Stimulated activated CD8-positive, alpha-beta memory T cell treated with anti-CD3 and anti-CD28 coated beads, Interleukin-7, amount 100 ng/mL, for 48 hours (primary cell): ENCODE data around the gene ABHD17A.
"Not testable (repeated sequence)": the region's sequence is repeated elsewhere in the genome, so short reads cannot be mapped to it uniquely, and the experiment has no call there.

Experiments used
- DNase-seq, 2 donors: peaks; one replicate each; pipeline ENCODE4 v3.0.0-alpha.2; 2020; ENCODE audit warnings: low read depth in 1 of 2; ENCODE audit errors: extremely low read depth in 1 of 2

Gene ABHD17A

DNA sequence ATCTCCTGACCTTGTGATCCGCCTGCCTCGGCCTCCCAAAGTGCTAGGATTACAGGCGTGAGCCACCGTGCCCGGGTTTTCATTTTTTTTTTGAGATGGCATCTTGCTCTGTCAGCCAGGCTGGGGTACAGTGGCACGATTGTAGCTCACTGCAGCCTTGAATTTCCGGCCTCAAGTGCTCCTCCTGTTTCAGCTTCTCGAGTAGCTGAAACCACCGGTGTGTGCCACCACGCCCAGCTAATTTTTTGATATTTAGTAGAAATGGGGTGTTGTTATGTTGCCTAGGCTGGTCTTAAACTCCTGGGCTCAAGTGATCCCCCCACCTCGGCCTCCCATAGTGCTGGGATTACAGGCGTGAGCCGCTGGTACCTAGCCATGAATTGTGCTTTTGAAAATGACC, 25.8 kb upstream of the ABHD17A start:
- DNase-seq = no peak

DNA sequence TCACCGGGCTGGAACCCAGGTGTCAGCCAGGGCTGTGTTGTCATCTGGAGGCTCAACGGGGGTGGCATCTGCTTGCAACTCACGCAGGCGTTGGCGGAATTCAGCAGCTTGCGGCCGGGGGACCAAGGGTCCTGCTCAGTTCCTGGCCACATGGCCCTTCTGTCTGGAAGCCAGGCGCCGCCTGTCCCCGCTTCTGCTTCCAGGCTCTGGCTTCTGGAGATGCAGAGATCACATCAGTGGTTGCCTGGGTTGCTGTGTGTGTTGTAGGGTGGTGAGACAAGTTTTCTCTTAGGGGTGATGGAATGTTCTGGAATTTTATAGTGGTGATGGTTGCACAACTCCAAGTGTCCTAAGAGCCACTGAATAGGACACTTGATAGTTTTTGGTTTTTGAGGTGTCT, 24.9 kb upstream of the ABHD17A start:
- DNase-seq = no peak

GRCh38 chr19:1909761-1910080, 24.4 kb upstream of the ABHD17A start:
- DNase-seq = no peak

GRCh38 chr19:1908364-1908678, 23.0 kb upstream of the ABHD17A start:
- DNase-seq = no peak

DNA sequence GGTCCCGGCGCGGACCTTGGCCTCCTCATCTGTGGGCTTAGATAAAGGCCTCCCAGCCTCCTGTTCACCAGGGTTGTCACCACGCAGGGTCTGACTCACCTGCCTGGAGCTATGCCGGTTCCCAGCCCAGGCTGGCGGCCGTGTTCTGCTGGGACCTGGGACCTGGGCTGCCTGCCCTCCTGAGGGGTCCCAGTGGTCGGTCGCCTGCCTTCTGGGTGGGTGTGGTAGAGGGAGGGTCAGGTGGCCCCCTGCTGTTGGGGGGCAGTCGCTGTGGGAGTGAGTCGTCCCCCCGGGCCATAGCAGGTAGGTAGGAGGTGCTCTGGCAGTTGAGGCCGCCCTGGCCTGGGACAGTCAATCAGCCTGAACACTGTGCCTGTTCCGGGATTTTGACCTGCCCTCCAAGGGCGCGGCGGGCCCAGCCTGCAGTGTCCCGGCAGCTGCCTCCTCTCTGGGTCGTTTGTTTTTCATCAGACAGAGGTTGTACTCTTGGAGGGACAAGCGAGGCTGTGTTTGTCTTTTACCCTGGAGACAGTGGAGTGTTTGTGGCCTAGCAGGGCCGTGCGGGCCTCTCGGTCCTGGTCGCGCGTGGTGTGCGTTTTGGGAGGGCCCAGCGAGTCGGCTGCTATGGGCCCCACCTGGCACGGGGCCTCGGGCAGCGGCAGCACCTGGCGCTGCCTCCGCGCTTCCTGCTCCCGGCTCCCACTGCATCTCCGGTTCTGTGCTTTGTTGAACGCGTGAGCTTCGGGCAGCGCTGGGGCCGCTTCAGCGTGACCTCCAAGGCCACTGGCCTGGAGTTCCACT, 22.5 kb upstream of the ABHD17A start:
- DNase-seq = no peak

DNA sequence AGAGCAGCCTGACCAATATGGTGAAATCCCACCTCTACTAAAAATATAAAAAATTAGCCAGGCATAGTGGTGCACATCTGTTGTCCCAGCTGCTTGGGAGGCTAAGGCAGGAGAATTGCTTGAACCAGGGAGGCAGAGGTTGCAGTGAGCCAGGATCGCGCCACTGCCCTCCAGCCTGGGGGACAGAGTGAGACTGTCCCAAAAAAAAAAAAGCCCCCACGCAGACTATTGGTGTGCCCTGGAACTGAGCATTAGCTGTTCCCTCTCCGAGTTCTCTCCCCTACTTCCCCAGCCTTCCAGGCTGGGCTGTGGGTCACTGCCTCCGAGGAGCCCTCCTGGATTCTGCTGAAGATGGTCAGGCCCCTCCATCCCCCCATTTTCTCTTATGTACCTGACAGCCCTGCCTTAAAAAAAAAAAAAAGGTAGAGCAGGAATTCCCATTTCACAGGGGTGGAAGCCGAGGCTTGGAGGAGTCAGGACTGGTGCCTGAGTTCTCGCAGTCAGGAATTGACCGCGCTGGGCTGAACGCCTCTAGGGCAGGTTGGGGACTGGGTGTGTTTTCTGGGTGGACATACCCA, 21.8 kb upstream of the ABHD17A start:
- DNase-seq = no peak

DNA sequence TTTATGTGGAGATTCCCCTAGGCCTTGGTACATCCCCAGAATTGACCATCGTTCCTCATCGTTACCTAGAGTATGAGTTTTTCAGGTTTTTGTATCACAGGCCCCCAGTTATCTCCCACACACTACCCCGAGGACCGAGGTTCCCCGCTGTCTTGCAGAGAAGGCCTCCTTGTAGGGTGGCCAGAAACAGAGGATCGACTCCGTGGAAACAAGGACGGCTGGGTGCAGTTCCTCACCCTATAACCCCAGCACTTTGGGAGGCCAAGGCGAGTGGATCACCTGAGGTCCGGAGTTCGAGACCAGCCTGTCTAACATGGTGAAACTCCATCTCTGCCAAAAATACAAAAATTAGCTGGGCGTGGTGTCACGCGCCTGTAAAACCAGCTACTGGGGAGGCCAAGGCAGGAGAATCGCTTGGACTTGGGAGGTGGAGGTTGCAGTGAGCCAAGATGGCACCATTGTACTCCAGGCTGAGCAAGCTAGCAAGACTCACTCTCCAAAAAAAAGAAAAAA, 20.6 kb upstream of the ABHD17A start:
- no peak for DNase-seq

DNA sequence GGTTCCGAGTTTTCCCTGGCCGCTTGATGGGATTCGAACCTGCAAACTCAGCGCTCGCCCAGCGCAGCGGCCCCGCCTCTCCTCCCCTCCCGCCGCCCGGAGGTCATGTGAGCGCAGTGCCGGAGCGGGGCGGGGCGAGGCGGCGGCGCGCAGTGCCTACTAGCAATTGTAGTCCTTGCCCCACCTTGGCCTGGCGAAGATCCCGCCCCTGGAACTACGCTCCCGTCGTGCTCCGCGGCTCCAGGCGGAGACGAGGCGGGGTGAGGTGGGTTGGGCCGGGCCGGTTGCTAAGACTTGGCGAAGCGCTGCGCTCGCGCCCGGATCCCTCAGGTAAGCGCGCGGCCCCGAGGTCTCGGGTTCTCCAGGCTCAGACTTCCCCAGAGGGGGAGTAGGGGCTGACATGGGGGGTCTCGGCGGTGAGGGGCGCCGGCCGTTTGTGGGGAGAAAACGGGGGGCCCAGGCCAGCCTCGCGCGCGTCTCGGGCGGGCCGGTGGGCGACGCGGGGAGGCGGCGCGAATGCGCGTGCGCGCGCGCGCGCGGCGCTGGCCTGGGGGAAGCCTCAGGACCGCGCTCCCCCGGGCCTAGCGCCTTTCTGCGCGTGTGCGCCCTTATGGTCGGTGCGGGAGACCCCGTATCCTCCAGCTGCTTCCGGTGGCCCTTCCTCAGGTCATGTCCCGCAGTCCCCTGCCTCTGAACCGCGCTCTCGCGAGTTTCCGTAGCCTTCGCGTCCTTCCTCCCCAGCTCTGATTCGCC, 20.0 kb upstream of the ABHD17A start, which contains the start of the genes ADAT3 and SCAMP4:
Gene ADAT3 (plus strand): TSS at position 290 of the 753 bp plus-strand sequence. CDS start 6,649 bp downstream, outside the sequence.
Gene SCAMP4 (plus strand): TSS at position 290 of the 753 bp plus-strand sequence. CDS start 9,621 bp downstream, outside the sequence.
- DNase-seq = peak; percentile 98 to 99

- DNase-seq = no peak
Observed at GRCh38 chr19:1904860-1905109, 19.5 kb upstream of the ABHD17A start.

GRCh38 chr19:1902923-1903322, 17.6 kb upstream of the ABHD17A start:
- no peak for DNase-seq

GRCh38 chr19:1901940-1902404, 16.7 kb upstream of the ABHD17A start:
- no peak for DNase-seq

GRCh38 chr19:1896508-1896907, 11.2 kb upstream of the ABHD17A start:
- no peak for DNase-seq

- no peak for DNase-seq
Observed at GRCh38 chr19:1893791-1894190, 8.5 kb upstream of the ABHD17A start.

DNA sequence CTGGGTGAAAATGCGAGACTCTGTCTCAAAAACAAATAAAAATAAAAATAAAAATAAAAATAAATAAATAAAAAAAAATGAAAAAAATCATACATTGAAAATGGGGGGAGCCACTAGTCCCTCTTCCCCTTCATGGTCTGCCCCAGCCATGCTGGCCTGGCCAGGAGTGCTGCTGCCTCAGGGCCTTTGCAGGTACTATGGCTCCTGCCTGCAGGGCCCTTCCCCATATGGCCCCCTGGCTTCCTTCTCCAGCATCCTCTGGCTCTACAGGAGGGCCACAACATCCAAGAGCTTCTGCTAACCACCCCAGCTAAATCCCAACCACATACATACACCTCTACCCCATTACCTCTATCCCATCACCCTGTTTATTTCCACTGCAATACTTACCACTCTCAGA, 4.6 kb upstream of the ABHD17A start:
- DNase-seq = no peak

- no peak for DNase-seq
Observed at GRCh38 chr19:1888385-1888784, 3.1 kb upstream of the ABHD17A start.

DNA sequence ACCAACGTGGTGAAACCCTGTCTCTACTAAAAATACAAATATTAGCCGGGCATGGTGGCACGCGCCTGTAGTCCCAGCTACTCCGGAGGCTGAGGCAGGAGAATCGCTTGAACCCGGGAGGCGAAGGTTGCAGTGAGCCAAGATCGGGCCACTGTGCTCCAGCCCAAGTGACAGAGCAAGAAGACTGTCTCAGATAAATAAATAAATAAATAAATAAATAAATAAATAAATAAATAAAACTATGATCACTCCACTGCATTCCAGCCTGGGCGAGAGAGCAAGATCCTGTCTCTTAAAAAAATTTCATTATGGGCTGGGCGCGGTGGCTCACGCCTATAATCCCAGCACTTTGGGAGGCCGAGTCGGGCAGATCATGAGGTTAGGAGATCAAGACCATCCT, 1.1 kb upstream of the ABHD17A start:
- DNase-seq = not testable (repeated sequence)

DNA sequence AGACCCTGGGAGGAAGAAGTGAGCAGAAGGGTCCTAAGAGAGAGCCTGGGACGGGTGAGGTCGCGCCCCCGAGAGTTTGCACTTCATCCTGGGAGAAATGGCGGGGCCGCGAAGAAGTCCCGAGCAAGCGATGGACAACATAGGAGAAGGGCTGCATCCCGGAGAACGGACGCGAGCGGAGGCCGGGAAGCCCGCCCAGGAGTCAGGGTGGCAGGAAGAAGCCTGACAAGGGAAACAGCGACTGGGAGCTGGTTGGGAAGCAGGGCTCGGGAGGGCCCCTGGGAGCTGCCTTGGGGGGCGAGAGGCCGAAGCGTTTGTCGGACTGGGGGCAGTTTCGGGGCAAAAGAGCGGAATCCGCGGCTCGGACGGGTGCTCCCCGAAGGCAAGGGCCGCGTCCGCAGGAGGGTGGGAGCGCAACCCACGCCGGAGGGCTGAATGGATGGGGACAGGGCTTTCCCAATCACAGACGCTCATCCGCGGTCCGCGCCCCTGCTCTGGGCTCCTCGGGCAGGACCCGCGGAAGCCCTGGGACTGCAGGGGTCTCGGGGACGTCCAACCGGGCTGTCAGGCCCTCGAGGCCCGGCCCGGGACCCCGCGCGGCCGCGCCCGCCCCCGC, 469 bp downstream of the ABHD17A start:
- DNase-seq = no peak

DNA sequence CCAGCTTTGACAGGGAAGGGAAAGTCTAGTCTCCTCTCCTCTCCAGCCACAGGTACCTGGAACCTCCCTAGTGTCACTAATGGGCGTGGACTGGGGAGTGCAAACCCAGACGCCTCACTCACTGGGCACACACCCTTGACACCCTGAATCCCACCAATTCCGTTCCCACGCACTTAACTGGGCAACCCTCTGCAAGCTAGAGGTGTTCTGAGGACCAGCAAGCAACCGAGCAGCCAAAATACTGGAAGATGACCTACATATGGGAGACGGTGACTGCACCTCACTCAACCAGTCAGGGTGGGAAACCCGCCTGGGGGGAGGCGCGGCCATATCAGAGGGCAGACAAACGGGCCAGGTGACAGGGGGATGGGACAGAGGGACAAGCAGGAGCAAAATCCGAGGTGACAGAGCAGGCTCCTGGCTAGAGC, 991 bp downstream of the ABHD17A start:
- DNase-seq = no peak

GRCh38 chr19:1883784-1884183, 1.5 kb downstream of the ABHD17A start:
- no peak for DNase-seq

GRCh38 chr19:1882786-1883692, 2.3 kb downstream of the ABHD17A start:
- no peak for DNase-seq
